Testis (tissue), 3 donors: ENCODE data around the gene CGNL1. TPM values are rescaled to one million over a fixed set of nuclear protein-coding genes. Genes with fewer than 3 reads are reported as not detected.

Experiments used
- DNase-seq: peaks from one replicate; pipeline ENCODE4 v3.0.0-alpha.2; 2019
- H3K27ac ChIP-seq, 2 donors: fragments of 200-600 bp; sonication (generic); one replicate each; pipeline ENCODE4 v1.5.1; 2019
- H3K27me3 ChIP-seq: fragments of 200-600 bp; sonication (generic); one replicate; pipeline ENCODE4 v1.5.1; 2019
- H3K36me3 ChIP-seq: fragments of 200-600 bp; sonication (generic); one replicate; pipeline ENCODE4 v1.5.1; 2017; ENCODE audit warnings: low read depth; ENCODE audit errors: missing control alignments
- H3K4me1 ChIP-seq: fragments of 200-600 bp; sonication (generic); one replicate; pipeline ENCODE4 v1.5.1; 2019
- H3K4me3 ChIP-seq, 2 donors: fragments of 200-600 bp; sonication (generic); one replicate each; pipeline ENCODE4 v1.5.1; 2017 to 2019
- H3K9me3 ChIP-seq: fragments of 200-600 bp; sonication (generic); one replicate; pipeline ENCODE4 v1.5.1; 2017
- POLR2A ChIP-seq: fragments of 450-650 bp; IDR thresholded peaks from one replicate; pipeline ENCODE4 v1.6.1; 2017; ENCODE audit warnings: antibody characterized with exemption, mild to moderate bottlenecking, moderate library complexity
- WGBS, 2 donors: methylation state at CpG; one replicate each; pipeline ENCODE4 v1.1.5; 2018; 5-methylcytosine and 5-hydroxymethylcytosine counted together
- intact Hi-C: fragments of 100-400 bp; cut with DNase I; formaldehyde crosslinking; loops from one replicate; pipeline ENCODE4 v1.15.1; 2023; ENCODE audit warnings: low total_unique reads
- polyA plus RNA-seq: library from polyadenylated mRNA; stranded (reverse); fragments of 350-450 nt; fragmentation: Illumina TruSeq; extraction: RNeasy Lipid Tissue Mini Kit (QIAGEN cat#74804); gene quantifications from one replicate; pipeline ENCODE4 v1.2.3, GENCODE V29; 2014; ENCODE audit warnings: low read depth, low replicate concordance; ENCODE audit not compliant: insufficient read depth
- total RNA-seq, 2 donors: library from RNA; depleted of rRNA; stranded (reverse); fragments of >200 nt; gene quantifications; one replicate each; pipeline ENCODE4 v1.2.3, GENCODE V29; 2016
- TF ChIP-seq, protein P1 (sequence below), 3 experiments: fragments of 450-650 bp in 2 of 3; fragments of 200-600 bp in 1 of 3; sonication (generic) in 1 of 3; IDR thresholded peaks; one replicate each; pipeline ENCODE4 v1.5.1; 2016 to 2019; ENCODE audit warnings: antibody characterized with exemption in 3 of 3, mild to moderate bottlenecking in 2 of 3, moderate library complexity in 1 of 3

The CGNL1 gene
- total and polyA plus RNA-seq, 3 donors from 2014 or later = 21.0 to 40.2 (median 29.2) TPM

GRCh38 chr15:57551715-57552677 lies 175.7 kb downstream of the CGNL1 start:
- no peaks in the 10 kb centered on the region for H3K9me3 ChIP-seq
- intact Hi-C loops = loop anchor here (10.0 kb wide), 1 partner anchor 313 kb away; no protein-coding TSS in a partner anchor
- WGBS, 2 donors = 57 to 67% methylated on average over 16 of the region's 16 CpGs
- no peak overlapping the region for H3K27ac ChIP-seq
- no peaks in the 10 kb centered on the region for H3K36me3 ChIP-seq
- TF ChIP-seq, protein P1, sequence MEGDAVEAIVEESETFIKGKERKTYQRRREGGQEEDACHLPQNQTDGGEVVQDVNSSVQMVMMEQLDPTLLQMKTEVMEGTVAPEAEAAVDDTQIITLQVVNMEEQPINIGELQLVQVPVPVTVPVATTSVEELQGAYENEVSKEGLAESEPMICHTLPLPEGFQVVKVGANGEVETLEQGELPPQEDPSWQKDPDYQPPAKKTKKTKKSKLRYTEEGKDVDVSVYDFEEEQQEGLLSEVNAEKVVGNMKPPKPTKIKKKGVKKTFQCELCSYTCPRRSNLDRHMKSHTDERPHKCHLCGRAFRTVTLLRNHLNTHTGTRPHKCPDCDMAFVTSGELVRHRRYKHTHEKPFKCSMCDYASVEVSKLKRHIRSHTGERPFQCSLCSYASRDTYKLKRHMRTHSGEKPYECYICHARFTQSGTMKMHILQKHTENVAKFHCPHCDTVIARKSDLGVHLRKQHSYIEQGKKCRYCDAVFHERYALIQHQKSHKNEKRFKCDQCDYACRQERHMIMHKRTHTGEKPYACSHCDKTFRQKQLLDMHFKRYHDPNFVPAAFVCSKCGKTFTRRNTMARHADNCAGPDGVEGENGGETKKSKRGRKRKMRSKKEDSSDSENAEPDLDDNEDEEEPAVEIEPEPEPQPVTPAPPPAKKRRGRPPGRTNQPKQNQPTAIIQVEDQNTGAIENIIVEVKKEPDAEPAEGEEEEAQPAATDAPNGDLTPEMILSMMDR (IDR thresholded peaks at IDR 0.05) = no peak
- TF ChIP-seq POLR2A = no peak
- no peaks in the 10 kb centered on the region for H3K27me3 ChIP-seq
- DNase-seq = no peak
- peaks cover 8% of the 10 kb centered on the region for H3K4me1 ChIP-seq
- H3K4me3 ChIP-seq = no peak overlapping the region

GRCh38 chr15:57552678-57553334 lies 176.5 kb downstream of the CGNL1 start:
- Histone ChIP-seq H3K27me3 (no peaks in the 10 kb centered on the region), H3K4me1 (peaks cover 8% of the 10 kb centered on the region), H3K27ac (no peak overlapping the region), H3K36me3 (no peaks in the 10 kb centered on the region), H3K9me3 (no peaks in the 10 kb centered on the region), H3K4me3 (no peak overlapping the region)
- TF ChIP-seq, protein P1 (IDR thresholded peaks at IDR 0.05) = no peak
- TF ChIP-seq POLR2A = no peak
- intact Hi-C loops = loop anchor here (10.0 kb wide), 1 partner anchor 312 kb away; no protein-coding TSS in a partner anchor
- DNase-seq = no peak
- WGBS, 2 donors = 89 to 92% methylated on average over 7 to 8 of the region's 8 CpGs

GRCh38 chr15:57553526-57553925 lies 177.2 kb downstream of the CGNL1 start:
- Histone ChIP-seq H3K27ac (no peak overlapping the region), H3K36me3 (no peaks in the 10 kb centered on the region), H3K9me3 (no peaks in the 10 kb centered on the region), H3K27me3 (no peaks in the 10 kb centered on the region), H3K4me1 (peaks cover 8% of the 10 kb centered on the region), H3K4me3 (no peak overlapping the region)
- TF ChIP-seq, protein P1 (IDR thresholded peaks at IDR 0.05) = no peak
- no peak for TF ChIP-seq POLR2A
- intact Hi-C loops = loop anchor here (10.0 kb wide), 1 partner anchor 311 kb away; no protein-coding TSS in a partner anchor
- DNase-seq = no peak
- WGBS, 2 donors = 83 to 99% methylated on average over 5 of the region's 5 CpGs

- intact Hi-C loops = loop anchor here (10.0 kb wide), 1 partner anchor 311 kb away; no protein-coding TSS in a partner anchor
- TF ChIP-seq, protein P1 (IDR thresholded peaks at IDR 0.05) = no peak
- TF ChIP-seq POLR2A = no peak
- Histone ChIP-seq H3K4me1 (peaks cover 8% of the 10 kb centered on the region), H3K27ac (peak overlapping the region; percentile 15 to 34), H3K9me3 (no peaks in the 10 kb centered on the region), H3K4me3 (no peak overlapping the region), H3K36me3 (no peaks in the 10 kb centered on the region), H3K27me3 (no peaks in the 10 kb centered on the region)
- no peak for DNase-seq
- WGBS, 2 donors = 59 to 60% methylated on average over 9 to 10 of the region's 10 CpGs
These were observed 177.9 kb downstream of the CGNL1 start for GRCh38 chr15:57554063-57554811.
